CD1c-positive myeloid dendritic cell (primary cell): ENCODE results near the gene KRTAP9-6.
"Not testable (repeated sequence)": the region's sequence is repeated elsewhere in the genome, so short reads cannot be mapped to it uniquely, and the experiment has no call there.

ENCODE experiments used
- DNase-seq: peaks from one replicate; pipeline ENCODE4 v3.0.0-alpha.2; 2016; ENCODE audit errors: extremely low spot score

KRTAP9-6 gene

GRCh38 chr17:41271323-41271722 lies 6.1 kb downstream of the KRTAP9-6 start:
- not testable (repeated sequence) for DNase-seq

DNA sequence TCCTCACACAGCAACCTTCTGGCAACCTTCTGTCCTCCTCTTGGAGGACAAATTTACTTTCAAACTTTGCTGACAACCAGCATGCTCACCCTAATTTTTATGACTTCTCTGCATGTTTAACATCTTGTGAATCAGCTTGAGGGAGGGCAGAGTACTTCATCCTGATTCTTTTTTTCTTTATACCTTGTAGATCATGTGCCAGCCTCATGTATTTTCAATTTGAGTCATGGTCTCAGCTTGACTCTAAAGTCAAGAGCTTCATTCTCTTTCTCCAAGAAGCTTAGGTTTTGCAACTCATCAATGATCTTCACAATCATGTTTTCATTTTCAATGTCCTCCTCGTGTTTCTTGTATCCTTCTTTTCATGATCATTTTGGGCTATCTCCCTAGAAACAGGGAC lies 6.7 kb downstream of the KRTAP9-6 start:
- DNase-seq: no peak

DNA sequence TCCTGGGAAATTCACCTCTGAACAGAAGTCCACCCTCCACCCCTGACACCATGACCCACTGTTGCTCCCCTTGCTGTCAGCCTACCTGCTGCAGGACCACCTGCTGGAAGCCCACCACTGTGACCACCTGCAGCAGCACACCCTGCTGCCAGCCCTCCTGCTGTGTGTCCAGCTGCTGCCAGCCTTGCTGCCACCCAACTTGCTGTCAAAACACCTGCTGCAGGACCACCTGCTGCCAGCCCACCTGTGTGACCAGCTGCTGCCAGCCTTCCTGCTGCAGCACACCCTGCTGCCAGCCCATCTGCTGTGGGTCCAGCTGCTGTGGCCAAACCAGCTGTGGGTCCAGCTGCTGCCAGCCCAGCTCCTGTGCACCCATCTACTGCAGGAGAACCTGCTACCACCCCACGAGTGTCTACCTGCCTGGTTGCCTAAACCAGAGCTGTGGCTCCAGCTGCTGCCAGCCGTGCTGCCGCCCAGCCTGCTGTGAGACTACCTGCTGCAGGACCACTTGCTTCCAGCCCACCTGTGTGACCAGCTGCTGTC lies 10.5 kb downstream of the KRTAP9-6 start, which contains the start of gene KRTAP9-7:
TSS of gene KRTAP9-7 (plus strand) at position 51 of the 543 bp plus-strand sequence. CDS start at position 51, 0 bp downstream.
- not testable (repeated sequence) for DNase-seq

- DNase-seq: peak; percentile 0
Measured at GRCh38 chr17:41278176-41278955, 13.2 kb downstream of the KRTAP9-6 start.

- no peak for DNase-seq
Measured at GRCh38 chr17:41284043-41284442, 18.9 kb downstream of the KRTAP9-6 start.

GRCh38 chr17:41284546-41284945 lies 19.4 kb downstream of the KRTAP9-6 start:
- peak; percentile 40 for DNase-seq

DNA sequence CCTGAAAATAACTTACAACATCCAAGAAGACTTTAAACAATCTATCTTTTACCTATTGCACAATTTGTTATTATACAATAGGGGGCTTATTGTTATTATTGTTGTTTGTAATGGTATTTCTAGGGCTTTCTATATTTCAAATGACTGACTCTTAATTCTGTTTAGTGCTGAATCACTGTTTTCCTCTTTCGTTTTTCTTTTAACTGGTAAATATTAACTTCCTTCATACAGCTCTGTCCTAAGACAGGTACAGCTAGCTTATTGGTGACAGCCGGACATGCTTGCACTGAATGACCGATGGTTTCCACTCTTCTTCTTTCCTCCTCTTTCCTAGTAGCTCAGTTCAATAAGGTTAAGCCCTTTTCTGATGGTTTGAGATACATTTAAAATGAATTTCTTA lies 21.9 kb downstream of the KRTAP9-6 start:
- peak; percentile 0 for DNase-seq

DNA sequence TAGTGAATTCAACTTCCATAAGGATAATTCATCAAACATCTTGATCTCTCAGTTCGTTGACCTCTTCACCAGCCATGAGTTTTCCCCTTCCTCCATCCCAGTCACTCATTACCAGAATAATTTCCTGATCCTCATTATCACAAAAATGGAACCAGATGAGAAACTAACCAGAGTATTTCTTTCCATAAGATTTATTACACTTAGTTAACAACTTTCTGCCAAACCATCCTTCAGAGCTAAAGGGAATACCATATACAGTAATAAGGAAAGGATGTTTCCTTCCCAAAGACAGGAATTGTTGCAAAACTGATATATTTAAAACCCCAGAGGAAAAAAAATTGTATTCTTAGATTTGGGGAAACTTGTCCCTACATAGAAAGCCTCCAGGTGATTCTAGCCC lies 28.8 kb downstream of the KRTAP9-6 start:
- no peak for DNase-seq

GRCh38 chr17:41296846-41297245 lies 31.7 kb downstream of the KRTAP9-6 start:
- no peak for DNase-seq

DNA sequence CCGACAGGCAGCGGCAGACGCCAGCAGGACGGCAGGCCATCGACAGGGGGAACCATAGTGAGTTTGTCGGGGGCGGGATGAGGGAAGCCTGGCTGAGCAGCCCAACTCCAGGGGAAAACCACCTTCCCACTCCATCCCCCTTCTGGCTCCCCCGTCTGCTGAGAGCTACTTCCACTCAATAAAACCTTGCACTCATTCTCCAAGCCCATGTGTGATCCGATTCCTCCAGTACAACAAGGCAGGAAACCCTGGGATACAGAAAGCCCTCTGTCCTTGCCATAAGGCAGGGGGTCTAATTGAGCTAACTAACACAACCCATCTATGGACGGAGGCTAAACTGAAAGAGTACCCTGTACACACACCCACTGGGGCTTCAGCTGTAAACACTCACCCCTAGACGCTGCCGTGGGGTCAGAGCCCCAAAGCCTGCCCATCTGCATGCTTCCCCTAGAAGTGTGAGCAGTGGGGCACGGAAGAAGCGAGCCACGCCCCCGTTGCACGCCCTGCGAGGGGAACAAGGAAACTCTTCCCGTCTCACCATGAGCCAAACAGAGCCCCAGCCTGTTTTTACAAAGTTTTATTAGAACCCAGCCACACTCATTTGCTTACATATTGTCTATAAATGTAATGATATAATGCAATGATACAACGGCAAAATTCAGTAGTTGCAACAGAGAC lies 33.4 kb downstream of the KRTAP9-6 start:
- no peak for DNase-seq

GRCh38 chr17:41301204-41301790 lies 36.1 kb downstream of the KRTAP9-6 start:
- no peak for DNase-seq

DNA sequence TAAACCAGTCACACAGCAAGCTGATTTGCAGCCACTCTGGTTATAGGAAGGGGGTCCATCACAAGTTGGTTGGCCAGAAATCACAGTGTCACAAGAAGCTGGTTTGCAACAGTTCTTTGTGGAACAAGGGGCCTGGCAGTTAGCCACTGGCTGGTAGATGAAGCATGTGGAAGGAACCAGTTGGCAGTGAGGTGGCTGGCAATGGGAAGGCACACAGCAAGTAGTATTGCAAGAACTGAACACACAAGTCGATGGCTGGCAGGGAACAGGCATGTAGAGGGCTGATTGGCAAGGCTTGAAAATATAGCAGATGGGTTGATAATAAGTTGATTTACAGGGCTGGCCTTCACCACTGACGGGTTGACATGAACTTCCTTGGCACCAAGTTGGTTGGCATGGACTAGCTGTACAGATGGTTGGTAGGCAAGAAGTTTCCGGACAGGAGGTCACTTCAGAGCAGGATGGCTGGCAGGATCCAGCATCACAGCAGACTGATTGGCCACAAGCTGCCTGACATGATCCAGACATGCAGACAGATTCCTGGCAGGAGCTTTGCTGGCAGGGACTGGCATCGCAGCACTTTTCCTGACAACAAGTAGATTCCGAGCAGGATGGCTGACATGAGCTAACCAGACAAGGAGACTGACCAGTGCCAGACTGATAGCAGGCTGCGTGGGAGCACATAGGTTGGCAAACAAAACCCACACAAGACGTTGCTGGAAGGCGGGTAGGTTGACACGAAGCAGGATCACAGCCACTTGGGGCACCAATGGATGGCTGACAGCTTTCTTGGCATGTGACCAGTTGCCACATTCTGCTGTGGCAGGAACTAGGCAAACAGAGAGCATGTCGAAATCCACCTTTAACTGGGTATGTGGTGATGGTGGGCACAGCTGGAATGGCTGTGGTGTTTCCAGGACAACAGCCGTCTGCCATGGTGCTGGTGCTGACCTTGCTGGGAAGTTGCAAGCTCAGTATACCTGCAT lies 37.0 kb downstream of the KRTAP9-6 start, which contains the start of gene KRTAP29-1:
TSS of gene KRTAP29-1 (minus strand) at position 936 of the 986 bp plus-strand sequence. CDS start at position 936, 0 bp downstream.
- no peak for DNase-seq

DNA sequence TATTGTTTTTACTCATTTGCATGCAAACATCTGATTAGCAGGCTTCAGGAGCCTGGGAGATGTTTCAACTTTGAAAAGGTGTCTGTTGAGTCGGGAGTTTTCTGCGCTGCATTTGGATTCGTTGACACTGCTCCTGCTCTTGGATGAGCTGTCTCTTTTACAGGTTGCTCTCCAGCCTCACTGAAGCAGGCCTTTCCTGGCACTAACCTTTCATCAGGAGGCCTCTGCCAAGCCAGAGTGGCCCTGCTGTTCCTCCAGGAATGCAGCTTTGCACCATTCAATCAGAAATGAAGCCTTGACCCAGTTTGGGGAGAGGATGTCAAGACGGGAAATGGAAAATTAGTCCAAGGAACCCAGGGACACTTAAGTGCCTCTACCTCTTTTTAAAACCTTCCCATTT lies 37.8 kb downstream of the KRTAP9-6 start:
- DNase-seq: no peak

DNA sequence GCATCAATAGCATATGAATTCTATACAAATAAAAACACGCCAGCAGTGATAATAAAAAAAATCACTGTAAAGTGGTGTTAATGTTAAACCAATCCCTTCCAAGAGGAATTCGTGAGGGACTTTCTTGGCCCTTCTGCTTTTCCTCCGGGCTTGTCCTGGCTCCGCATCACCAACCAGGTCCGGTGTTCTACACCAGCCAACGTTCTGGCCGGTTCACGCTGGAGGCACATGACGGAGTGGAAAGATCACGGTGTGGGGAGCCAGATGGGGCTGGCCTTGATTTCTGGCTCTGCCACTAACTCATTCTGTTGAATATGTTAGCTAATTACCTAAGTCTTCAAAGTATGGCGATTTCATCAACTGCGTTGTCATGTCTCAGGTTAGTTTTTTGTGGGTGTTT lies 38.9 kb downstream of the KRTAP9-6 start:
- no peak for DNase-seq

GRCh38 chr17:41307647-41308046 lies 42.5 kb downstream of the KRTAP9-6 start:
- DNase-seq: no peak

- peak; percentile 44 for DNase-seq
Measured at GRCh38 chr17:41308251-41308917, 43.2 kb downstream of the KRTAP9-6 start.

- peak; percentile 3 for DNase-seq
Measured at GRCh38 chr17:41308918-41309359, 43.8 kb downstream of the KRTAP9-6 start, which contains the start of gene KRTAP16-1. KRTAP16-1 (minus strand) TSS chr17:41309309; CDS start chr17:41309253, 56 bp downstream.

DNA sequence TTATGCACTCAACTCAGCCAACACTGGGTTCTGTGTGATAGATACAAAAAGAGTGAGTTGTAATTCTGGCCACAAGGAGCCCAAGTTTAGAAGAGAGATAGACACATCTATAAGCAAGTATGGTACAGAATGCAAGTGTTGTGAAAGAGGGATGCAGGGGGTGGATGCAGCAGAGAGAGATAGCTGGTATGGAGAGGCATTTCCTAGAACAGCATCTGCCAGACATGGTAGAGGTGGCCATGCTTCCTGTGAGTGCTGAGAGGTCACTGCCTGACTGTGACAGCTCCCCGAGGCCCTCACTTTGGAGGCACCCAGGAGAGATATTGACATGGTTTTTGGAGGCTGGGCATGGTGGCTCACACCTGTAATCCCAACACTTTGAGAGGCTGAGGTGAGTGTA lies 45.9 kb downstream of the KRTAP9-6 start:
- DNase-seq: no peak

- no peak for DNase-seq
Measured at GRCh38 chr17:41315204-41315794, 50.1 kb downstream of the KRTAP9-6 start, which contains the start of gene KRTAP17-1. KRTAP17-1 (minus strand) TSS chr17:41315710; CDS start chr17:41315650, 60 bp downstream.
